Measurements from ENCODE around the gene DCP2.

- TF ChIP-seq POLR2A (IDR thresholded peaks at IDR 0.05) (no peak), POLR2AphosphoS5 (IDR thresholded peaks at IDR 0.05) (no peak), EP300 (IDR thresholded peaks at IDR 0.05) (no peak)
These were observed 70.6 kb downstream of the DCP2 start for GRCh38 chr5:113047234-113047633.
